ENCODE data around the gene GPR176.

DNA sequence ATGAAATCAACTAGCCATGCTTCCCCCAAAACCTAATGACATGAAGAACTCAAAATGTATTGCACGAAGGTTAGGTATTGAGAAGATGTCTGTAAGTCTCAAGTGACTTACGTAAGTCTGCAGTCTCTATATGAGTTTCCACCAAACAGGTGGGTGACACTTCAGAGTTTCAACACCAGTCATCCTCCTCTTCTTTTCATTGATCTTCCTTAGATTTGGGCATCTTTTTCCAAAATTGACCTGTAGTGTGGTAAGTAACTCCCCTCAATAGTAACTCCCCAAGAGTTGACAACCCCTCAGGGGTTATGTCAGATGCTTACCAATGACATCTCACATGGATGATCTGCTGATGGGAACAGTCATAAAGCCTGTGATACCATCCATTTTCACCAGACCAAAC, 46.1 kb downstream of the GPR176 start:
- TF ChIP-seq POLR2A (IDR thresholded peaks at IDR 0.05), result no peak
- TF ChIP-seq, protein P1, sequence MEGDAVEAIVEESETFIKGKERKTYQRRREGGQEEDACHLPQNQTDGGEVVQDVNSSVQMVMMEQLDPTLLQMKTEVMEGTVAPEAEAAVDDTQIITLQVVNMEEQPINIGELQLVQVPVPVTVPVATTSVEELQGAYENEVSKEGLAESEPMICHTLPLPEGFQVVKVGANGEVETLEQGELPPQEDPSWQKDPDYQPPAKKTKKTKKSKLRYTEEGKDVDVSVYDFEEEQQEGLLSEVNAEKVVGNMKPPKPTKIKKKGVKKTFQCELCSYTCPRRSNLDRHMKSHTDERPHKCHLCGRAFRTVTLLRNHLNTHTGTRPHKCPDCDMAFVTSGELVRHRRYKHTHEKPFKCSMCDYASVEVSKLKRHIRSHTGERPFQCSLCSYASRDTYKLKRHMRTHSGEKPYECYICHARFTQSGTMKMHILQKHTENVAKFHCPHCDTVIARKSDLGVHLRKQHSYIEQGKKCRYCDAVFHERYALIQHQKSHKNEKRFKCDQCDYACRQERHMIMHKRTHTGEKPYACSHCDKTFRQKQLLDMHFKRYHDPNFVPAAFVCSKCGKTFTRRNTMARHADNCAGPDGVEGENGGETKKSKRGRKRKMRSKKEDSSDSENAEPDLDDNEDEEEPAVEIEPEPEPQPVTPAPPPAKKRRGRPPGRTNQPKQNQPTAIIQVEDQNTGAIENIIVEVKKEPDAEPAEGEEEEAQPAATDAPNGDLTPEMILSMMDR (IDR thresholded peaks at IDR 0.05), result no peak

All from tibial nerve (tissue), 3 donors.